Subcutaneous abdominal adipose tissue (tissue), 5 donors: ENCODE results near the gene RAD21L1.
"Not testable (repeated sequence)": the region's sequence is repeated elsewhere in the genome, so short reads cannot be mapped to it uniquely, and the experiment has no call there.

Source experiments
- H3K27ac ChIP-seq: one replicate; pipeline ENCODE4 v1.7.0; 2013; ENCODE audit warnings: low read depth, mild to moderate bottlenecking, inconsistent platforms, low read length, moderate library complexity
- H3K27me3 ChIP-seq, 5 donors: one replicate each; pipeline ENCODE4 v1.7.0; 2013; ENCODE audit warnings: low read length in 5 of 5, inconsistent platforms in 1 of 5; ENCODE audit not compliant: control insufficient read depth in 5 of 5, insufficient read depth in 4 of 5
- H3K36me3 ChIP-seq, 5 donors: one replicate each; pipeline ENCODE4 v1.7.0; 2013; ENCODE audit warnings: low read length in 5 of 5; ENCODE audit not compliant: control insufficient read depth in 5 of 5, insufficient read depth in 5 of 5
- H3K4me1 ChIP-seq, 5 donors: one replicate each; pipeline ENCODE4 v1.7.0; 2013; ENCODE audit warnings: low read length in 5 of 5, mild to moderate bottlenecking in 3 of 5, moderate library complexity in 1 of 5; ENCODE audit not compliant: control insufficient read depth in 5 of 5, insufficient read depth in 5 of 5
- H3K4me3 ChIP-seq, 5 donors: one replicate each; pipeline ENCODE4 v1.7.0; 2013; ENCODE audit warnings: low read length in 5 of 5, low read depth in 1 of 5
- H3K9ac ChIP-seq, 5 donors: one replicate each; pipeline ENCODE4 v1.7.0; 2013; ENCODE audit warnings: low read length in 5 of 5, mild to moderate bottlenecking in 4 of 5, moderate library complexity in 3 of 5
- H3K9me3 ChIP-seq, 5 donors: one replicate each; pipeline ENCODE4 v1.7.0; 2013; ENCODE audit warnings: low read length in 5 of 5; ENCODE audit not compliant: control insufficient read depth in 5 of 5
- donor health status: healthy.
- donor health status: healthy.
- donor health status: healthy.
- donor health status: healthy.
- donor health status: healthy.

RAD21L1 gene

GRCh38 chr20:1242530-1242929 lies 16.7 kb downstream of the RAD21L1 start:
- no peaks in the 10 kb centered on the region for H3K9me3 ChIP-seq
- peaks cover 0 to 10% (median 0%) of the 10 kb centered on the region in 5 donors for H3K27me3 ChIP-seq
- no peaks in the 10 kb centered on the region for H3K4me1 ChIP-seq
- no peak overlapping the region for H3K9ac ChIP-seq
- no peak overlapping the region for H3K4me3 ChIP-seq
- no peak overlapping the region for H3K27ac ChIP-seq
- H3K36me3 ChIP-seq = no peaks in the 10 kb centered on the region

GRCh38 chr20:1245578-1245977 lies 19.7 kb downstream of the RAD21L1 start:
- H3K9ac ChIP-seq = no peak overlapping the region
- H3K27ac ChIP-seq = no peak overlapping the region
- no peak overlapping the region for H3K4me3 ChIP-seq
- no peaks in the 10 kb centered on the region for H3K4me1 ChIP-seq
- no peaks in the 10 kb centered on the region for H3K9me3 ChIP-seq
- peaks cover 0 to 8% (median 0%) of the 10 kb centered on the region in 5 donors for H3K27me3 ChIP-seq
- H3K36me3 ChIP-seq = no peaks in the 10 kb centered on the region

GRCh38 chr20:1247689-1248088 lies 21.8 kb downstream of the RAD21L1 start:
- Histone ChIP-seq H3K9ac (no peak overlapping the region), H3K27me3 (peaks cover 0 to 6% (median 4%) of the 10 kb centered on the region in 5 donors), H3K36me3 (no peaks in the 10 kb centered on the region), H3K4me1 (no peaks in the 10 kb centered on the region), H3K27ac (no peak overlapping the region), H3K9me3 (no peaks in the 10 kb centered on the region), H3K4me3 (no peak overlapping the region)

GRCh38 chr20:1250282-1250681 lies 24.4 kb downstream of the RAD21L1 start:
- not testable (repeated sequence) for H3K9me3 ChIP-seq, H3K4me1 ChIP-seq, H3K4me3 ChIP-seq, H3K27ac ChIP-seq, H3K9ac ChIP-seq, H3K36me3 ChIP-seq
- H3K27me3 ChIP-seq = peaks cover 0 to 13% (median 5%) of the 10 kb centered on the region in 5 donors

GRCh38 chr20:1252416-1252815 lies 26.6 kb downstream of the RAD21L1 start:
- no peak overlapping the region for H3K9ac ChIP-seq
- H3K4me3 ChIP-seq = no peak overlapping the region
- H3K9me3 ChIP-seq = no peaks in the 10 kb centered on the region
- peaks cover 0 to 16% (median 5%) of the 10 kb centered on the region in 5 donors for H3K27me3 ChIP-seq
- no peaks in the 10 kb centered on the region for H3K4me1 ChIP-seq
- no peak overlapping the region for H3K27ac ChIP-seq
- no peaks in the 10 kb centered on the region for H3K36me3 ChIP-seq

- H3K9ac ChIP-seq = no peak overlapping the region
- H3K4me3 ChIP-seq = no peak overlapping the region
Measured at GRCh38 chr20:1254254-1254653, 28.4 kb downstream of the RAD21L1 start.

GRCh38 chr20:1255675-1256074 lies 29.8 kb downstream of the RAD21L1 start:
- Histone ChIP-seq H3K36me3 (no peaks in the 10 kb centered on the region), H3K4me1 (no peaks in the 10 kb centered on the region), H3K27me3 (peaks cover 0 to 16% (median 5%) of the 10 kb centered on the region in 5 donors), H3K9ac (no peak overlapping the region), H3K9me3 (no peaks in the 10 kb centered on the region), H3K4me3 (no peak overlapping the region), H3K27ac (no peak overlapping the region)

More at GRCh38 chr20:1254254-1254653, 28.4 kb downstream of the RAD21L1 start:
- no peak overlapping the region for H3K27ac ChIP-seq
- H3K27me3 ChIP-seq = peaks cover 0 to 16% (median 5%) of the 10 kb centered on the region in 5 donors
- no peaks in the 10 kb centered on the region for H3K9me3 ChIP-seq
- no peaks in the 10 kb centered on the region for H3K4me1 ChIP-seq
- H3K36me3 ChIP-seq = no peaks in the 10 kb centered on the region

- no peaks in the 10 kb centered on the region for H3K36me3 ChIP-seq
- H3K27me3 ChIP-seq = peaks cover 0 to 2% (median 0%) of the 10 kb centered on the region in 5 donors
- no peak overlapping the region for H3K4me3 ChIP-seq
- H3K4me1 ChIP-seq = peaks cover 0 to 16% (median 16%) of the 10 kb centered on the region in 5 donors
- H3K27ac ChIP-seq = no peak overlapping the region
- no peak overlapping the region for H3K9ac ChIP-seq
- no peaks in the 10 kb centered on the region for H3K9me3 ChIP-seq
Measured at GRCh38 chr20:1263853-1264252, 38.0 kb downstream of the RAD21L1 start.

GRCh38 chr20:1264727-1265126 lies 38.9 kb downstream of the RAD21L1 start:
- no peak overlapping the region for H3K4me3 ChIP-seq
- H3K9ac ChIP-seq = no peak overlapping the region
- H3K4me1 ChIP-seq = peaks cover 0 to 16% (median 16%) of the 10 kb centered on the region in 5 donors

GRCh38 chr20:1265226-1265915 lies 39.5 kb downstream of the RAD21L1 start:
- H3K9ac ChIP-seq = peak overlapping the region in 4 of 5 donors; percentile 52 to 81 (median 66)

More at GRCh38 chr20:1264727-1265126, 38.9 kb downstream of the RAD21L1 start:
- Histone ChIP-seq H3K9me3 (no peaks in the 10 kb centered on the region), H3K36me3 (no peaks in the 10 kb centered on the region), H3K27ac (no peak overlapping the region), H3K27me3 (peaks cover 0 to 2% (median 0%) of the 10 kb centered on the region in 5 donors)

More at GRCh38 chr20:1265226-1265915, 39.5 kb downstream of the RAD21L1 start:
- Histone ChIP-seq H3K9me3 (no peaks in the 10 kb centered on the region), H3K4me1 (peaks cover 0 to 16% (median 16%) of the 10 kb centered on the region in 5 donors), H3K36me3 (no peaks in the 10 kb centered on the region), H3K4me3 (peak overlapping the region; percentile 58 to 70 (median 63)), H3K27ac (no peak overlapping the region), H3K27me3 (peaks cover 0 to 2% (median 0%) of the 10 kb centered on the region in 5 donors)
